Neural progenitor cell (in vitro differentiated cells): ENCODE results near the gene TAGLN. TPM values are rescaled to one million over a fixed set of nuclear protein-coding genes. Genes with fewer than 3 reads are reported as not detected.

Experiments
- DNase-seq: peaks from one replicate; pipeline ENCODE4 v3.0.0-alpha.2; 2016; ENCODE audit warnings: low spot score
- H2AFZ ChIP-seq: fragments of 200-600 bp; sonication (generic); replicated peaks from 2 replicates; pipeline ENCODE4 v1.6.1; 2016; ENCODE audit warnings: antibody characterized with exemption
- H3F3A ChIP-seq: fragments of 200-600 bp; sonication (generic); 2 replicates; pipeline ENCODE4 v1.6.1; 2016; ENCODE audit warnings: antibody characterized with exemption, low read depth
- H3K27ac ChIP-seq: fragments of 200-600 bp; sonication (generic); 2 replicates; pipeline ENCODE4 v1.5.1; 2016; ENCODE audit warnings: mild to moderate bottlenecking
- H3K27me3 ChIP-seq: fragments of 200-600 bp; sonication (generic); 2 replicates; pipeline ENCODE4 v1.6.1; 2016; ENCODE audit warnings: mild to moderate bottlenecking, moderate library complexity
- H3K36me3 ChIP-seq: fragments of 200-600 bp; sonication (generic); 2 replicates; pipeline ENCODE4 v1.5.1; 2016
- H3K4me1 ChIP-seq: fragments of 200-600 bp; sonication (generic); 2 replicates; pipeline ENCODE4 v1.6.1; 2016; ENCODE audit warnings: mixed run types
- H3K4me2 ChIP-seq: fragments of 200-600 bp; sonication (generic); 2 replicates; pipeline ENCODE4 v1.6.1; 2016
- H3K4me3 ChIP-seq: fragments of 200-600 bp; sonication (generic); 2 replicates; pipeline ENCODE4 v1.5.1; 2016
- H3K79me2 ChIP-seq: fragments of 200-600 bp; sonication (generic); 2 replicates; pipeline ENCODE4 v1.6.1; 2016; ENCODE audit warnings: low read depth
- H3K9ac ChIP-seq: fragments of 200-600 bp; sonication (generic); 2 replicates; pipeline ENCODE4 v1.6.1; 2016
- H3K9me3 ChIP-seq: fragments of 200-600 bp; sonication (generic); 2 replicates; pipeline ENCODE4 v1.5.1; 2016; ENCODE audit warnings: low read depth
- H4K20me1 ChIP-seq: fragments of 200-600 bp; sonication (generic); 2 replicates; pipeline ENCODE4 v1.6.1; 2016; ENCODE audit warnings: low read depth
- H3K27ac Mint-ChIP-seq: 3 replicates; pipeline ENCODE4 v1.8.0; 2021; ENCODE audit warnings: mixed read lengths
- H3K27me3 Mint-ChIP-seq: 2 replicates; pipeline ENCODE4 v1.8.0; 2022; ENCODE audit warnings: low read depth, mild to moderate bottlenecking, inconsistent platforms, moderate library complexity, mixed read lengths; ENCODE audit not compliant: insufficient read depth
- H3K36me3 Mint-ChIP-seq: 3 replicates; pipeline ENCODE4 v1.8.0; 2021; ENCODE audit warnings: mixed read lengths
- H3K4me1 Mint-ChIP-seq: 3 replicates; pipeline ENCODE4 v1.8.0; 2021; ENCODE audit warnings: mixed read lengths
- H3K4me3 Mint-ChIP-seq: 3 replicates; pipeline ENCODE4 v1.8.0; 2021; ENCODE audit warnings: mild to moderate bottlenecking, moderate library complexity, mixed read lengths
- H3K9me3 Mint-ChIP-seq: 3 replicates; pipeline ENCODE4 v1.8.0; 2020; ENCODE audit warnings: mixed read lengths
- CTCF ChIP-seq: fragments of 200-600 bp; sonication (generic); IDR thresholded peaks from 2 replicates; pipeline ENCODE4 v1.5.1; 2017; ENCODE audit warnings: antibody characterized with exemption, mild to moderate bottlenecking
- EZH2 ChIP-seq: fragments of 200-600 bp; sonication (generic); IDR thresholded peaks from 2 replicates; pipeline ENCODE4 v1.6.1; 2017; ENCODE audit warnings: antibody characterized with exemption, mild to moderate bottlenecking, moderate library complexity
- EZH2phosphoT487 ChIP-seq: fragments of 200-600 bp; sonication (generic); IDR thresholded peaks from 2 replicates; pipeline ENCODE4 v1.6.1; 2017; ENCODE audit warnings: antibody characterized with exemption
- total RNA-seq: library from RNA; depleted of rRNA; stranded (reverse); fragments of >200 nt; gene quantifications from 2 replicates; pipeline ENCODE4 v1.2.3, GENCODE V29; 2015; ENCODE audit warnings: low replicate concordance

TAGLN gene
- total RNA-seq, 1 donor from 2014 or later = 24.5 TPM

- H3K27ac ChIP-seq = no peak overlapping the region
- DNase-seq = no peak
- no peaks in the 10 kb centered on the region for H4K20me1 ChIP-seq
- no peak overlapping the region for H2AFZ ChIP-seq
- TF ChIP-seq CTCF (no peak), EZH2phosphoT487 (no peak), EZH2 (no peak)
- H3K79me2 ChIP-seq = no peaks in the 10 kb centered on the region
- H3K9ac ChIP-seq = no peak overlapping the region
- H3K4me1 ChIP-seq = peaks cover 8% of the 10 kb centered on the region
- no peak overlapping the region for H3K4me2 ChIP-seq
- Mint-ChIP-seq H3K4me3 (no peak overlapping the region), H3K27me3 (no peaks in the 10 kb centered on the region), H3K36me3 (peaks cover 3% of the 10 kb centered on the region), H3K27ac (no peak overlapping the region), H3K4me1 (peaks cover 13% of the 10 kb centered on the region), H3K9me3 (no peaks in the 10 kb centered on the region)
- H3K4me3 ChIP-seq = no peak overlapping the region
- no peaks in the 10 kb centered on the region for H3K36me3 ChIP-seq
- peaks cover 9% of the 10 kb centered on the region for H3F3A ChIP-seq
- H3K27me3 ChIP-seq = no peaks in the 10 kb centered on the region
- no peaks in the 10 kb centered on the region for H3K9me3 ChIP-seq
Observed at GRCh38 chr11:117219001-117219400, 19.8 kb downstream of the TAGLN start.

- Mint-ChIP-seq H3K27ac (no peak overlapping the region), H3K36me3 (peaks cover 3% of the 10 kb centered on the region)
- H3K36me3 ChIP-seq = no peaks in the 10 kb centered on the region
Observed at GRCh38 chr11:117219455-117219854, 20.3 kb downstream of the TAGLN start.

GRCh38 chr11:117219995-117220394, 20.8 kb downstream of the TAGLN start:
- Histone ChIP-seq H3K4me3 (no peak overlapping the region), H3K36me3 (no peaks in the 10 kb centered on the region), H2AFZ (no peak overlapping the region), H3F3A (no peaks in the 10 kb centered on the region), H3K27me3 (no peaks in the 10 kb centered on the region), H3K9ac (no peak overlapping the region), H4K20me1 (no peaks in the 10 kb centered on the region), H3K79me2 (no peaks in the 10 kb centered on the region), H3K27ac (no peak overlapping the region), H3K9me3 (no peaks in the 10 kb centered on the region), H3K4me1 (no peaks in the 10 kb centered on the region), H3K4me2 (no peak overlapping the region)
- Mint-ChIP-seq H3K9me3 (no peaks in the 10 kb centered on the region), H3K27ac (no peak overlapping the region), H3K27me3 (no peaks in the 10 kb centered on the region), H3K4me1 (peaks cover 4% of the 10 kb centered on the region), H3K4me3 (no peak overlapping the region), H3K36me3 (peaks cover 3% of the 10 kb centered on the region)
- no peak for TF ChIP-seq CTCF
- no peak for TF ChIP-seq EZH2phosphoT487
- TF ChIP-seq EZH2 = no peak
- DNase-seq = no peak

More at GRCh38 chr11:117219455-117219854, 20.3 kb downstream of the TAGLN start:
- DNase-seq = no peak
- Histone ChIP-seq H3K79me2 (no peaks in the 10 kb centered on the region), H3K27ac (no peak overlapping the region), H3K4me3 (no peak overlapping the region), H2AFZ (no peak overlapping the region), H3K9ac (no peak overlapping the region), H3F3A (peaks cover 5% of the 10 kb centered on the region), H3K4me1 (peaks cover 5% of the 10 kb centered on the region), H3K9me3 (no peaks in the 10 kb centered on the region), H4K20me1 (no peaks in the 10 kb centered on the region), H3K27me3 (no peaks in the 10 kb centered on the region), H3K4me2 (no peak overlapping the region)
- no peak for TF ChIP-seq EZH2phosphoT487
- no peak for TF ChIP-seq CTCF
- no peak for TF ChIP-seq EZH2
- Mint-ChIP-seq H3K27me3 (no peaks in the 10 kb centered on the region), H3K4me3 (no peak overlapping the region), H3K4me1 (peaks cover 9% of the 10 kb centered on the region), H3K9me3 (no peaks in the 10 kb centered on the region)
